NAMALWA (cell line): ENCODE measurements around the gene PARP12.

Experiments used
- DNase-seq: peaks from one replicate; pipeline ENCODE4 v3.0.0-alpha.2; 2015; ENCODE audit warnings: low spot score

Gene PARP12

GRCh38 chr7:139991911-139992310 lies 70.8 kb downstream of the PARP12 start:
- no peak for DNase-seq

- no peak for DNase-seq
Measured at GRCh38 chr7:139991269-139991666, 71.5 kb downstream of the PARP12 start.

- DNase-seq, result no peak
Measured at GRCh38 chr7:139990571-139991268, 72.0 kb downstream of the PARP12 start.

GRCh38 chr7:139990142-139990535 lies 72.6 kb downstream of the PARP12 start:
- DNase-seq, result no peak

GRCh38 chr7:139989366-139990141 lies 73.2 kb downstream of the PARP12 start:
- DNase-seq, result no peak

GRCh38 chr7:139987691-139988516 lies 74.8 kb downstream of the PARP12 start:
- DNase-seq, result no peak

GRCh38 chr7:139985811-139986210 lies 76.9 kb downstream of the PARP12 start:
- no peak for DNase-seq

- DNase-seq, result no peak
Measured at GRCh38 chr7:139984642-139985539, 77.9 kb downstream of the PARP12 start.

GRCh38 chr7:139982927-139983920 lies 79.5 kb downstream of the PARP12 start:
- no peak for DNase-seq

GRCh38 chr7:139981511-139981895 lies 81.2 kb downstream of the PARP12 start:
- DNase-seq, result no peak

GRCh38 chr7:139976838-139977656 lies 85.7 kb downstream of the PARP12 start:
- no peak for DNase-seq

- DNase-seq, result no peak
Measured at GRCh38 chr7:139976055-139976837, 86.5 kb downstream of the PARP12 start.

- DNase-seq, result no peak
Measured at GRCh38 chr7:139974179-139974811, 88.5 kb downstream of the PARP12 start.
